Measurements from ENCODE around the gene PTPA. TPM values are rescaled to one million over a fixed set of nuclear protein-coding genes. Genes with fewer than 3 reads are reported as not detected.
"Not testable (repeated sequence)": the region's sequence is repeated elsewhere in the genome, so short reads cannot be mapped to it uniquely, and the experiment has no call there.

Gene PTPA
- total RNA-seq, 1 donor from 2014 or later = 115 TPM

- Histone ChIP-seq H3K9me3 (no peaks in the 10 kb centered on the region), H3K4me1 (peaks cover 15% of the 10 kb centered on the region), H3K36me3 (no peaks in the 10 kb centered on the region), H3K4me3 (no peak overlapping the region), H3K27ac (no peak overlapping the region), H3K27me3 (no peaks in the 10 kb centered on the region)
- ATAC-seq = no peak
- TF ChIP-seq, protein P1, sequence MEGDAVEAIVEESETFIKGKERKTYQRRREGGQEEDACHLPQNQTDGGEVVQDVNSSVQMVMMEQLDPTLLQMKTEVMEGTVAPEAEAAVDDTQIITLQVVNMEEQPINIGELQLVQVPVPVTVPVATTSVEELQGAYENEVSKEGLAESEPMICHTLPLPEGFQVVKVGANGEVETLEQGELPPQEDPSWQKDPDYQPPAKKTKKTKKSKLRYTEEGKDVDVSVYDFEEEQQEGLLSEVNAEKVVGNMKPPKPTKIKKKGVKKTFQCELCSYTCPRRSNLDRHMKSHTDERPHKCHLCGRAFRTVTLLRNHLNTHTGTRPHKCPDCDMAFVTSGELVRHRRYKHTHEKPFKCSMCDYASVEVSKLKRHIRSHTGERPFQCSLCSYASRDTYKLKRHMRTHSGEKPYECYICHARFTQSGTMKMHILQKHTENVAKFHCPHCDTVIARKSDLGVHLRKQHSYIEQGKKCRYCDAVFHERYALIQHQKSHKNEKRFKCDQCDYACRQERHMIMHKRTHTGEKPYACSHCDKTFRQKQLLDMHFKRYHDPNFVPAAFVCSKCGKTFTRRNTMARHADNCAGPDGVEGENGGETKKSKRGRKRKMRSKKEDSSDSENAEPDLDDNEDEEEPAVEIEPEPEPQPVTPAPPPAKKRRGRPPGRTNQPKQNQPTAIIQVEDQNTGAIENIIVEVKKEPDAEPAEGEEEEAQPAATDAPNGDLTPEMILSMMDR (IDR thresholded peaks at IDR 0.05) = no peak
- intact Hi-C loops (cut with DNase I) = no loop called here
- no peak for DNase-seq
Measured at GRCh38 chr9:129108083-129108804, 3.0 kb upstream of the PTPA start.

- intact Hi-C loops (cut with DNase I) = no loop called here
- H3K27ac ChIP-seq = no peak overlapping the region
- H3K4me3 ChIP-seq = no peak overlapping the region
- peaks cover 17% of the 10 kb centered on the region for H3K4me1 ChIP-seq
- H3K27me3 ChIP-seq = no peaks in the 10 kb centered on the region
- H3K9me3 ChIP-seq = no peaks in the 10 kb centered on the region
- ATAC-seq (no peak), DNase-seq (no peak)
- no peaks in the 10 kb centered on the region for H3K36me3 ChIP-seq
- TF ChIP-seq, protein P1 (IDR thresholded peaks at IDR 0.05) = no peak
Measured at GRCh38 chr9:129108805-129109536, 2.2 kb upstream of the PTPA start.

DNA sequence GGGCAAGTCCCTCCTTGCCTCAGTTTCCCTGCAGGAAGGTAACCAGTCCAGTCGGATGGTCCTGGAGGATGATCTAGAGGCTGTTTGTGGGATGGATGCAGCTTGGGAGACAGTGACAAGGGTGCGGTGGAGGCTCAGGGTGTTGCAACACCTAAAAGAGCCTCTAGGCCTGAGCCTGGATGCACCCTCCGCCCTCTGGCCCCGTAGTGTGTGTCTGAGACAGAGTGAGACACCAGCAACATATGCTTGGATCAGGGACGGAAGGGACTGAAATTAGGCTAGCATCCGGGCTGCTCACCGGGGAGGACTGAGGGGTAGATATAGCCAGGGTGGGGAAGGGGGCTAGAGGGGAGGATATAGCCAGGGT, 1.7 kb upstream of the PTPA start:
- ATAC-seq (no peak), DNase-seq (no peak)
- H3K27ac ChIP-seq = no peak overlapping the region
- peaks cover 17% of the 10 kb centered on the region for H3K4me1 ChIP-seq
- no peaks in the 10 kb centered on the region for H3K36me3 ChIP-seq
- TF ChIP-seq, protein P1 (IDR thresholded peaks at IDR 0.05) = no peak
- no peaks in the 10 kb centered on the region for H3K9me3 ChIP-seq
- H3K4me3 ChIP-seq = peak overlapping the region; percentile 89
- H3K27me3 ChIP-seq = no peaks in the 10 kb centered on the region
- intact Hi-C loops (cut with DNase I) = no loop called here

DNA sequence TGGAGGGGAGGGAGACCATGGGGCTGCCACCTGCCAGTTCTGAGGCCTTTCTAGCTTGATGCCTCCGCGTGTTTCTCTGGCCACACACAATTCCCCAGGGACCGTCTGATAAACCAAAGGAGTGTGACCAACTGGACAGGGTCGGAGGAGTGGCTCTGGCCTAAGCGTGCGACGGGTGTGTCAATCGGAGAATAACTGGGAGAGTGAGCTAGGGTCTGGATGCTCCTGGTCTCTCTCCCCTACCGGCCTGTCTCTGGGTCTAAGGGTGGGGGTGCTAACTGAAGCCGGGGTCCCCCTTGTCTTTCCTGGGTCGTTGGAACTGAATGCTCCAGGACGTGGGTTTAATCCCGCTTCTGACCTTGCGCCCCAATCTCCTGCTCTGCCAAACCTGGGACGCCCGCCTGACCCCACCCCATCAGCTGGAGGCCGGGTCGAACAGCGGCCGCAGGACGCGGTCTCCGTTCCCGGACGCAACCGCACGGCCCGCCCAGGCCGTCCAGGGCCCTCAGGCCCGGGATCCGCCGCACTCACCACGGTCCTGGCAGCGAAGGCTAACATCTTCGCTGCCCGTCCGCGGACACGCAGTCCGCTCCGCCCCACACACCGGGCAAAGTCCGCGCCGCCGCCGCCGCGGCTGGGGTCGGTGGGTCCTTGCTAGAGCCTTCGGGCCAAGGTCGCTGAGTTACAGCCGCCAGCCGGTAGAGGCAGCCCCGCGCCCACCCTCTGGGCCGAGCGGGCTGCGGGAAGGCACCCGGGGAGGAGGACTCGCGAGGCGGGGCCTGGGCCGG, 1.1 kb upstream of the PTPA start:
- peak; percentile 34 for ATAC-seq
- no peaks in the 10 kb centered on the region for H3K27me3 ChIP-seq
- peak overlapping the region; percentile 94 for H3K27ac ChIP-seq
- intact Hi-C loops (cut with DNase I) = no loop called here
- H3K36me3 ChIP-seq = no peaks in the 10 kb centered on the region
- H3K4me1 ChIP-seq = peaks cover 17% of the 10 kb centered on the region
- no peak for DNase-seq
- H3K4me3 ChIP-seq = peak overlapping the region; percentile 89
- H3K9me3 ChIP-seq = no peaks in the 10 kb centered on the region
- TF ChIP-seq, protein P1 (IDR thresholded peaks at IDR 0.05) = peak; percentile 5

GRCh38 chr9:129111528-129112151, 425 bp downstream of the PTPA start:
- DNase-seq = peak; percentile 77
- H3K27ac ChIP-seq = peak overlapping the region; percentile 94
- TF ChIP-seq, protein P1 (IDR thresholded peaks at IDR 0.05) = no peak
- H3K36me3 ChIP-seq = no peaks in the 10 kb centered on the region
- H3K4me3 ChIP-seq = peak overlapping the region; percentile 89
- intact Hi-C loops (cut with DNase I) = no loop called here
- peaks cover 17% of the 10 kb centered on the region for H3K4me1 ChIP-seq
- H3K9me3 ChIP-seq = no peaks in the 10 kb centered on the region
- ATAC-seq = peak; percentile 8
- H3K27me3 ChIP-seq = no peaks in the 10 kb centered on the region

GRCh38 chr9:129112526-129112925, 1.3 kb downstream of the PTPA start:
- intact Hi-C loops (cut with DNase I) = not testable (repeated sequence)

More at GRCh38 chr9:129112526-129112925, 1.3 kb downstream of the PTPA start:
- not testable (repeated sequence) for H3K9me3 ChIP-seq, DNase-seq, H3K27me3 ChIP-seq, H3K27ac ChIP-seq, ATAC-seq, H3K36me3 ChIP-seq
- Histone ChIP-seq H3K4me3 (peak overlapping the region; percentile 89), H3K4me1 (peaks cover 17% of the 10 kb centered on the region)
